NCI-H2029 (cell line): ENCODE data around the gene JAKMIP1.

ENCODE experiments used
- DNase-seq: peaks from one replicate; lab custom pipeline; 2025; lab: John Stamatoyannopoulos, UW

Gene JAKMIP1

GRCh38 chr4:6180841-6181631, 19.3 kb downstream of the JAKMIP1 start:
- DNase-seq: no peak

DNA sequence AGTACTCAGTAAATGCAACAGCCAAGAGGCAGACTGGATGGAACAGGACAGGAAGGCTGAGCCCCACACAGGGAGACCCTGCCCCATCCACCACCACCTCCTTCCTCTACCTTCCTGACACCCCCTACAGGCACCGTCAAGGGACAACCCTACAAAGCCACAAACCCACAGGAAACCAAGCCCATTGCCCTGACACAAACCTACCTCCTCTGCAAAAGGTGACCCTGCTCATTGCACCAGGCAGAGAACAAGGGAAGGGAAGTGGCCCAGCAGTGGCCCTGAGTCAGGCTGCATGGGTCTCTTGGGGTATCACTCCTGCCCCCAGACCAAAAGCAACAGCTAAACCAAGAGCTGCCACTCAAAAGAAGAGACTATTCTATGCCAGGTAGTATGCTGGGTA, 21.0 kb downstream of the JAKMIP1 start:
- no peak for DNase-seq

DNA sequence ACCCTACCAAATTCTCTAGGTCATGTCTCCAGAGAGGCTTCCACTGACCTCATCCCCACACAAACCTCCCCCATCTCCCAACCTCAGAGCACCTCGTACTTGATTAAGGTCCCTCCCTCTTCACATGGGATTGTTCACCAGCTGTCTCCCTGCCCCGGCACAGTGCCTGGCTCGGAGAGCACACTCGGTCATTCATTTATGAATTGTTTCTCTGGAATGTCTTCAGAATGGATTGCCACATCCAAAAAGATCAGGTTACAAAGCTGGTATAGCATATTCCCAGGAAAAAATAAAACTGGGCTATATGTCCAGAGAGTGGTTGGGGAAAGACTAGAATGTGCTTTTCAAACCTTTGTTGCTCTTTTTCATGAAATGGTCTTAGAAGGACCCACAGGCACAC, 21.6 kb downstream of the JAKMIP1 start:
- no peak for DNase-seq

- peak; percentile 34 for DNase-seq
These were observed 22.7 kb downstream of the JAKMIP1 start for GRCh38 chr4:6177587-6178197.

GRCh38 chr4:6175426-6175825, 24.9 kb downstream of the JAKMIP1 start:
- DNase-seq: no peak

GRCh38 chr4:6172927-6173200, 27.5 kb downstream of the JAKMIP1 start:
- no peak for DNase-seq

- no peak for DNase-seq
These were observed 28.0 kb downstream of the JAKMIP1 start for GRCh38 chr4:6172093-6172926.

- DNase-seq: no peak
These were observed 31.1 kb downstream of the JAKMIP1 start for GRCh38 chr4:6169239-6169638.

DNA sequence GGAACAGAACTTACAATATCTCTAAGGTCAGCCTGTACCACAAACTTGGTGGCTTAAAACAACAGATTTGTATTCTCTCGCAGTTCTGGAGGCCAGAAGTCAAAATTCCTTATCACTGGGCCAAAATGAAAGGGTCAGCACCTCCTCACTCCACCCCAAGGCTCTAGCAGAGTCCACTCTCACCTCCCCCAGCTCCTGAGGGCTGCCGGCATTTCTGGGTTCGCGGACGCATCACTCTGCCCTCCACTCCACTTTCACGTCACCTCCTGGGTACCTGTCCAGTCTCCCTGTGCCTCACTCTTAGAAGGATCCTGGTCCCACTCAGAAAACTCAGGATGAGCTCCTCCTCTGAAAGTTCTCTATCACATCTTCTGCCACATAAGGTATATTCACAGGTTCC, 34.6 kb downstream of the JAKMIP1 start:
- no peak for DNase-seq

DNA sequence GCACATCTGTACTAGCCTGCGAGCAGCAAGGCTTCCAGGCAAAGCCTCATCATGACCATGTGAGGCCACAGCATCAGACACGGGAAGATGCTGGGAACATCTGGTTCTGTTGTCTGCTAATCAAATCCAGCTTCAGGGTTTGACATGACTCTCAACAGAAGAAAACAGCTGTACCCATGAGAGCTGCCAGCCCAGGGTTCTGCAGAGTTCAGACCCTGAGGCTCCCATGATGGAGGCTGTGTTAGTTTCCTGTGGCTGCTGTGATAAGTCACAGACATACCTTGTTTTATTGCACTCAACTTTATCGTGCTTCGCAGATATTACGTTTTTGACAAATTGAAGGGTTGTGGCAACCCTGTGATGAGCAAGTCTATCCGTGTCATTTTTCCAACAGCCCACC, 37.5 kb downstream of the JAKMIP1 start:
- DNase-seq: no peak

GRCh38 chr4:6161921-6162464, 38.4 kb downstream of the JAKMIP1 start:
- DNase-seq: no peak

GRCh38 chr4:6160536-6160935, 39.8 kb downstream of the JAKMIP1 start:
- no peak for DNase-seq

DNA sequence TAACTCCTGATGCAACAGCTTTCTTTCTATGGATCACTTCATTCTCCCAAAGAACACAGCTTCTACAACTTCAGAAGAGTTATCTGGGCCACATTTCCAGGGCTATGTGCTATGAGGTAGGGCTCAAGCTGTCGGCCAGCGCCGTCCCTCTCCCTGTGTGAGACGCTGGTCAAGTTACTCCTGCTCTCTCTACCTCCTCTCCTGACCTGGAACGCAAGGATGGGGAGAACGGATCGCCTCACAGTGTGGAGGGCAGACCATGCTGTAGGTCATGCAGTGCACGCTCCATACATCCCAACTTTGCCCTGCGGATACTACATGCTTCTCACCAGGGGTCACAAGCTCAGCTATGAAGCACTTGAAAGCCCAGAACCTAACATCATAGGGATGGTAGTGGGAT, 42.4 kb downstream of the JAKMIP1 start:
- DNase-seq: no peak

- no peak for DNase-seq
These were observed 44.2 kb downstream of the JAKMIP1 start for GRCh38 chr4:6155996-6156750.

GRCh38 chr4:6154875-6155274, 45.5 kb downstream of the JAKMIP1 start:
- no peak for DNase-seq

- no peak for DNase-seq
These were observed 46.5 kb downstream of the JAKMIP1 start for GRCh38 chr4:6153874-6154273.

DNA sequence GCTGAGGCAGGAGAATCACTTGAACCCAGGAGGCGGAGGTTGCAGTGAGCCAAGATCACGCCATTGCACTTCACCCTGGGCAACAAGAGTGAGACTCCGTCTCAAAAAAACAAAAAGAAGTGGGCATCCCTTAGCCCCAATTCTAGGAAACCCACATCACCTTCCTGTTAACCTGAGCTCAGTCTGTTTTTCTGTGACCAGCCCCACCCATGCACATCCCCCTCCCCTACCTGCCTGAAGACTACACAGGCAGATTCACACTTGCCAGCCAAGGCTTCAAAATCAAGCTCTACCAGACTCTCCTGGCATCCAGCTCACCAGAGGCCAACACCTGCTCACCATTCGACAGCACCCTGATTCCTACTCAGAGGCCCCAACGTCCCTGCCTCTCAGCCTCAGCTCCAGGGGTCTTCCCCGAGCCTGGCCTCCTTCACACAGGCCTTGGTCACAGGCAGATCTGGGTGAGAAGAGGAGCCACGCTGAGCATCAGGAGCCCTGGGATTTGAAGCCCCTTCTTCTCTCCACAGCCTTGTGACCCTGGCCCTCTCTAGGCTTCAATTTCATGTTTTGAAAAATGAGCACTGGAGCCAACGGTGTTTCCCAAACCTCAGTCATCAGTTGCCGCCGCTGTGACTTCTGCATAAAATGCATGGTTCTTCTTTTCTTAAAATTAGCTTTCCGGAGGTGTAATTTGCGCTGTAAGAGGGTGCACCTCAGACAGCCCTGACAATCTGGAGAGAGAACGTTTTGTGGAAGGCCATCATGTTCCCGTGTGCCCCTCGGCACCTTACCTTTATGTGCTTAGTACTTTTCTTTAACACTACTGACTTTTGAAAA, 47.3 kb downstream of the JAKMIP1 start:
- DNase-seq: no peak

- no peak for DNase-seq
These were observed 50.2 kb downstream of the JAKMIP1 start for GRCh38 chr4:6150046-6150735.

GRCh38 chr4:6148506-6149205, 51.7 kb downstream of the JAKMIP1 start:
- no peak for DNase-seq

DNA sequence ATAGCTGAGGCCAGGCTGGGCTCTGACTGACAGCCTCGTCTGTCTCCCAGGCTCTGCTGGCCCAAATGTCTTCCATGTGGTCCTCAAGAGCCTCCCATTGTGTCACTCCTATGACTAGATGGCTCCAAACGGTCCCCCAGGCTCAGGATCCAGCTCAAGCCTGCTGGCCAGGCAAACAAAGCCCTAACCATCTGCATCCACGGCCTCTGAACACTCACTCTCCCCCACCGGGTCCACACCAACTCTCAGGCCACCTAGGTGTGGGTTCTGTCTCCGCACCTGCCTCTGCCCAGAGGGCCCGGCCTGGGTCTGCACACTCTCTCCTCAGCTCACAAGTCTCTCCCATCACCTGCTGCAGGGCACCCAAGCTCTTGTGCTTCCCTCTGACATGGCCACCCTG, 52.9 kb downstream of the JAKMIP1 start:
- DNase-seq: no peak
